MM.1S (cell line): Measurements from ENCODE around the gene RAB35.

Experiments used
- DNase-seq: peaks from one replicate; pipeline ENCODE4 v3.0.0-alpha.2; 2015
- H2AFZ ChIP-seq: fragments of 300-600 bp; sonication (generic); 2 replicates; pipeline ENCODE4 v1.6.0; 2016; ENCODE audit warnings: antibody characterized with exemption, low read length
- H3F3A ChIP-seq: fragments of 300-600 bp; sonication (generic); 2 replicates; pipeline ENCODE4 v1.6.1; 2016; ENCODE audit warnings: mild to moderate bottlenecking, antibody characterized with exemption, low read length, moderate library complexity, mixed read lengths; ENCODE audit not compliant: insufficient read depth
- H3K27ac ChIP-seq: fragments of 300-600 bp; sonication (generic); 2 replicates; pipeline ENCODE4 v1.5.1; 2016; ENCODE audit warnings: mild to moderate bottlenecking, low read length
- H3K27me3 ChIP-seq: fragments of 300-600 bp; sonication (generic); replicated peaks from 2 replicates; pipeline ENCODE4 v1.6.0; 2016; ENCODE audit warnings: low read length; ENCODE audit not compliant: insufficient read depth
- H3K36me3 ChIP-seq: fragments of 300-600 bp; sonication (generic); replicated peaks from 2 replicates; pipeline ENCODE4 v1.6.1; 2016; ENCODE audit warnings: mild to moderate bottlenecking, low read length, mixed read lengths; ENCODE audit not compliant: insufficient read depth
- H3K4me1 ChIP-seq: fragments of 300-600 bp; sonication (generic); 2 replicates; pipeline ENCODE4 v1.6.1; 2016; ENCODE audit warnings: low read length, mixed read lengths
- H3K4me2 ChIP-seq: fragments of 300-600 bp; sonication (generic); 2 replicates; pipeline ENCODE4 v1.6.0; 2016; ENCODE audit warnings: low read depth, low read length
- H3K4me3 ChIP-seq: fragments of 300-600 bp; sonication (generic); 2 replicates; pipeline ENCODE4 v1.5.1; 2016; ENCODE audit warnings: low read length, mixed read lengths
- H3K79me2 ChIP-seq: fragments of 300-600 bp; sonication (generic); 2 replicates; pipeline ENCODE4 v1.6.1; 2016; ENCODE audit warnings: mixed run types, low read length, mixed read lengths
- H3K9ac ChIP-seq: fragments of 300-600 bp; sonication (generic); 2 replicates; pipeline ENCODE4 v1.6.1; 2016; ENCODE audit warnings: low read length, mixed read lengths
- H3K9me2 ChIP-seq: fragments of 300-600 bp; sonication (generic); replicated peaks from 2 replicates; pipeline ENCODE4 v1.6.1; 2016; ENCODE audit warnings: mild to moderate bottlenecking, low read length, mixed read lengths; ENCODE audit not compliant: insufficient read depth
- H3K9me3 ChIP-seq: fragments of 300-600 bp; sonication (generic); replicated peaks from 2 replicates; pipeline ENCODE4 v1.6.1; 2016; ENCODE audit warnings: mild to moderate bottlenecking, low read length, mixed read lengths; ENCODE audit not compliant: insufficient read depth
- H4K20me1 ChIP-seq: fragments of 300-600 bp; sonication (generic); 2 replicates; pipeline ENCODE4 v1.6.1; 2016; ENCODE audit warnings: mild to moderate bottlenecking, low read length, moderate library complexity, mixed read lengths; ENCODE audit not compliant: insufficient read depth
- EZH2 ChIP-seq: fragments of 300-600 bp; sonication (generic); optimal IDR thresholded peaks from 2 replicates; pipeline ENCODE3; 2017; ENCODE audit warnings: low read depth, mild to moderate bottlenecking, antibody characterized with exemption, low read length, mixed read lengths
- EZH2phosphoT487 ChIP-seq: fragments of 300-600 bp; sonication (generic); IDR thresholded peaks from 2 replicates; pipeline ENCODE4 v1.6.1; 2018; ENCODE audit warnings: antibody characterized with exemption, low read length
- TF ChIP-seq, protein P1 (sequence below): fragments of 300-600 bp; sonication (generic); IDR thresholded peaks from 2 replicates; pipeline ENCODE4 v1.5.1; 2016; ENCODE audit warnings: antibody characterized with exemption, low read length, mixed read lengths

Gene RAB35

GRCh38 chr12:120093336-120093591 lies 23.3 kb downstream of the RAB35 start:
- Histone ChIP-seq H3K27me3 (no peaks in the 10 kb centered on the region), H3K4me2 (no peak overlapping the region), H3K4me3 (no peak overlapping the region), H3K27ac (no peak overlapping the region), H3K79me2 (no peaks in the 10 kb centered on the region; the same call in 1 of the 2 replicates), H3F3A (no peaks in the 10 kb centered on the region), H3K9ac (no peak overlapping the region), H4K20me1 (no peaks in the 10 kb centered on the region), H3K36me3 (no peaks in the 10 kb centered on the region), H3K9me3 (no peaks in the 10 kb centered on the region), H3K9me2 (no peaks in the 10 kb centered on the region), H2AFZ (no peak overlapping the region), H3K4me1 (no peaks in the 10 kb centered on the region)
- DNase-seq, result no peak
- TF ChIP-seq EZH2, result no peak
- TF ChIP-seq, protein P1, sequence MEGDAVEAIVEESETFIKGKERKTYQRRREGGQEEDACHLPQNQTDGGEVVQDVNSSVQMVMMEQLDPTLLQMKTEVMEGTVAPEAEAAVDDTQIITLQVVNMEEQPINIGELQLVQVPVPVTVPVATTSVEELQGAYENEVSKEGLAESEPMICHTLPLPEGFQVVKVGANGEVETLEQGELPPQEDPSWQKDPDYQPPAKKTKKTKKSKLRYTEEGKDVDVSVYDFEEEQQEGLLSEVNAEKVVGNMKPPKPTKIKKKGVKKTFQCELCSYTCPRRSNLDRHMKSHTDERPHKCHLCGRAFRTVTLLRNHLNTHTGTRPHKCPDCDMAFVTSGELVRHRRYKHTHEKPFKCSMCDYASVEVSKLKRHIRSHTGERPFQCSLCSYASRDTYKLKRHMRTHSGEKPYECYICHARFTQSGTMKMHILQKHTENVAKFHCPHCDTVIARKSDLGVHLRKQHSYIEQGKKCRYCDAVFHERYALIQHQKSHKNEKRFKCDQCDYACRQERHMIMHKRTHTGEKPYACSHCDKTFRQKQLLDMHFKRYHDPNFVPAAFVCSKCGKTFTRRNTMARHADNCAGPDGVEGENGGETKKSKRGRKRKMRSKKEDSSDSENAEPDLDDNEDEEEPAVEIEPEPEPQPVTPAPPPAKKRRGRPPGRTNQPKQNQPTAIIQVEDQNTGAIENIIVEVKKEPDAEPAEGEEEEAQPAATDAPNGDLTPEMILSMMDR, result no peak
- no peak for TF ChIP-seq EZH2phosphoT487

- H3K4me2 ChIP-seq, result no peak overlapping the region
- H2AFZ ChIP-seq, result no peak overlapping the region
- H3F3A ChIP-seq, result peaks cover 3% of the 10 kb centered on the region
- no peaks in the 10 kb centered on the region for H3K9me3 ChIP-seq
- no peaks in the 10 kb centered on the region for H3K4me1 ChIP-seq
- no peaks in the 10 kb centered on the region for H3K79me2 ChIP-seq
- no peak overlapping the region for H3K27ac ChIP-seq
- no peaks in the 10 kb centered on the region for H3K27me3 ChIP-seq
- H3K9me2 ChIP-seq, result no peaks in the 10 kb centered on the region
- H4K20me1 ChIP-seq, result no peaks in the 10 kb centered on the region
- no peaks in the 10 kb centered on the region for H3K36me3 ChIP-seq
- H3K4me3 ChIP-seq, result no peak overlapping the region
- no peak for DNase-seq
- TF ChIP-seq EZH2, result no peak
- TF ChIP-seq, protein P1, result no peak
- no peak for TF ChIP-seq EZH2phosphoT487
- H3K9ac ChIP-seq, result no peak overlapping the region
Measured at GRCh38 chr12:120092551-120093335, 23.8 kb downstream of the RAB35 start.

DNA sequence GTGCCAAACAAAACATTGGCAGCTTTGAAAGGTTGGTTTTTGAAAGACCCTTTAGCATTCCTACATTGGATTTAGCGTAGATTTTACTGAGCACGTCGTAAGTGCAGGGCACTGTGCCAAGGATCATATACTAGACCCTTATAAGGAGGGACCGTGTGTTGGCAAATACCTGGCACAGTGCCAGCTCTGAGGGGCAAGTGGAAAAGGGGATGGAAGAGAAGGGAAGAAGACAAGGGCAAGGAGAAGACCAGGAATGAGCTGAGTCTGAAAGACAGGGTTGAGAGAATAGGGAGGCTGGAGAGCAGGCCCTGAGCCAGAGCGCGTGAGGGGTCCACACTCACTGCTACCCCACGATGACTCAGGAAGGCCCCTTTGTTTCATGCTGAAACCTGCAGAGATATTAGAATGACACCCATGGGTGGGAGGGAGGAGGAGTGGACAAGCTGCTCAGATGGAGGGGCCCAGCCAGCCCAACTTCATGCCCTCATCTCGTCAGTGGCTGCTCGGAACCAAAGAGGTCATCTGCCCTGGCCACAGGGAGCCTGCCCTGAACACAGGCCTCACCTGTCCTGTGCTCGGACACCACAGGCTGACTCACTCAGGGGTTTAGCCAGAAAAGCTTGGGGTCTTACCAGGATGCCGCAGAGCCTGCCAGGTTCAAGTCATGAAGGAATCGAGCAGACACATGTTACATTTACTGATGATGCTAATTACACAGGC lies 25.0 kb downstream of the RAB35 start:
- no peaks in the 10 kb centered on the region for H3K9me2 ChIP-seq
- H2AFZ ChIP-seq, result no peak overlapping the region
- no peaks in the 10 kb centered on the region for H3K27me3 ChIP-seq
- TF ChIP-seq, protein P1, result no peak
- TF ChIP-seq EZH2 (no peak), EZH2phosphoT487 (no peak)
- no peak overlapping the region for H3K9ac ChIP-seq
- no peak overlapping the region for H3K4me2 ChIP-seq
- H3K27ac ChIP-seq, result no peak overlapping the region
- no peaks in the 10 kb centered on the region for H3K9me3 ChIP-seq
- no peaks in the 10 kb centered on the region for H3K36me3 ChIP-seq
- DNase-seq, result no peak
- H3F3A ChIP-seq, result peaks cover 8% of the 10 kb centered on the region
- H4K20me1 ChIP-seq, result no peaks in the 10 kb centered on the region
- peaks cover 1% of the 10 kb centered on the region; the same call in 1 of the 2 replicates for H3K4me1 ChIP-seq
- H3K79me2 ChIP-seq, result no peaks in the 10 kb centered on the region
- H3K4me3 ChIP-seq, result no peak overlapping the region
